Loucy (cell line): Measurements from ENCODE around the gene DENND10.

ENCODE experiments used
- H2AFZ ChIP-seq: fragments of 200-600 bp; sonication (generic); 2 replicates; pipeline ENCODE4 v1.6.0; 2016; ENCODE audit warnings: antibody characterized with exemption, mild to moderate bottlenecking, low read length, moderate library complexity
- H3F3A ChIP-seq: fragments of 200-600 bp; 2 replicates; pipeline ENCODE4 v1.6.0; 2016; ENCODE audit warnings: antibody characterized with exemption, low read depth, mild to moderate bottlenecking
- H3K27me3 ChIP-seq: fragments of 200-600 bp; sonication (generic); 2 replicates; pipeline ENCODE4 v1.6.1; 2014; ENCODE audit warnings: low read length, mild to moderate bottlenecking; ENCODE audit not compliant: insufficient read depth, poor library complexity, severe bottlenecking
- H3K36me3 ChIP-seq: fragments of 200-600 bp; sonication (generic); 2 replicates; pipeline ENCODE4 v1.6.1; 2016; ENCODE audit warnings: low read length; ENCODE audit not compliant: insufficient read depth
- H3K4me1 ChIP-seq: fragments of 200-600 bp; sonication (generic); 2 replicates; pipeline ENCODE4 v1.5.1; 2014; ENCODE audit warnings: low read length, mild to moderate bottlenecking; ENCODE audit not compliant: insufficient read depth, poor library complexity, severe bottlenecking
- H3K4me2 ChIP-seq: fragments of 200-600 bp; sonication (generic); 2 replicates; pipeline ENCODE4 v1.6.0; 2014; ENCODE audit warnings: antibody characterized with exemption, low read length, low read depth, mild to moderate bottlenecking; ENCODE audit not compliant: poor library complexity, severe bottlenecking
- H3K4me3 ChIP-seq: fragments of 200-600 bp; sonication (generic); 2 replicates; pipeline ENCODE4 v1.5.1; 2014; ENCODE audit warnings: low read length, mild to moderate bottlenecking, mixed read lengths; ENCODE audit not compliant: poor library complexity, severe bottlenecking
- H3K79me2 ChIP-seq: fragments of 200-600 bp; sonication (generic); 2 replicates; pipeline ENCODE4 v1.6.1; 2014; ENCODE audit warnings: low read length; ENCODE audit not compliant: insufficient read depth
- H3K9ac ChIP-seq: fragments of 200-600 bp; sonication (generic); 2 replicates; pipeline ENCODE4 v1.6.0; 2014; ENCODE audit warnings: mild to moderate bottlenecking, low read depth, low read length, moderate library complexity; ENCODE audit not compliant: poor library complexity, severe bottlenecking
- H3K9me2 ChIP-seq: fragments of 200-600 bp; sonication (generic); replicated peaks from 2 replicates; pipeline ENCODE4 v1.6.1; 2016; ENCODE audit warnings: low read depth, low read length, mixed read lengths
- H3K9me3 ChIP-seq: fragments of 200-600 bp; sonication (generic); 2 replicates; pipeline ENCODE4 v1.6.1; 2014; ENCODE audit warnings: mild to moderate bottlenecking, antibody characterized with exemption, low read length, low read depth; ENCODE audit not compliant: insufficient read depth
- H4K20me1 ChIP-seq: fragments of 200-600 bp; sonication (generic); 2 replicates; pipeline ENCODE4 v1.6.0; 2014; ENCODE audit warnings: antibody characterized with exemption, low read length, mild to moderate bottlenecking; ENCODE audit not compliant: insufficient read depth, poor library complexity, severe bottlenecking
- EZH2phosphoT487 ChIP-seq: fragments of 200-600 bp; IDR thresholded peaks from 2 replicates; pipeline ENCODE4 v1.6.1; 2018; ENCODE audit warnings: antibody characterized with exemption, mild to moderate bottlenecking, moderate library complexity, borderline replicate concordance
- TF ChIP-seq, protein P1 (sequence below): fragments of 200-600 bp; sonication (generic); conservative IDR thresholded peaks from 2 replicates; pipeline ENCODE4 v1.5.1; 2014; ENCODE audit warnings: mild to moderate bottlenecking, antibody characterized with exemption, low read length

DENND10 gene

GRCh38 chr10:119059557-119059956, 44.4 kb upstream of the DENND10 start:
- Histone ChIP-seq H3K27me3 (no peaks in the 10 kb centered on the region), H3K9ac (no peak overlapping the region), H3K4me2 (no peak overlapping the region), H3F3A (no peaks in the 10 kb centered on the region), H2AFZ (no peak overlapping the region), H3K36me3 (peaks cover 99% of the 10 kb centered on the region), H3K9me3 (no peaks in the 10 kb centered on the region), H4K20me1 (peaks cover 40% of the 10 kb centered on the region), H3K4me3 (no peak overlapping the region), H3K9me2 (no peaks in the 10 kb centered on the region), H3K4me1 (no peaks in the 10 kb centered on the region), H3K79me2 (peaks cover 35% of the 10 kb centered on the region)
- TF ChIP-seq, protein P1, sequence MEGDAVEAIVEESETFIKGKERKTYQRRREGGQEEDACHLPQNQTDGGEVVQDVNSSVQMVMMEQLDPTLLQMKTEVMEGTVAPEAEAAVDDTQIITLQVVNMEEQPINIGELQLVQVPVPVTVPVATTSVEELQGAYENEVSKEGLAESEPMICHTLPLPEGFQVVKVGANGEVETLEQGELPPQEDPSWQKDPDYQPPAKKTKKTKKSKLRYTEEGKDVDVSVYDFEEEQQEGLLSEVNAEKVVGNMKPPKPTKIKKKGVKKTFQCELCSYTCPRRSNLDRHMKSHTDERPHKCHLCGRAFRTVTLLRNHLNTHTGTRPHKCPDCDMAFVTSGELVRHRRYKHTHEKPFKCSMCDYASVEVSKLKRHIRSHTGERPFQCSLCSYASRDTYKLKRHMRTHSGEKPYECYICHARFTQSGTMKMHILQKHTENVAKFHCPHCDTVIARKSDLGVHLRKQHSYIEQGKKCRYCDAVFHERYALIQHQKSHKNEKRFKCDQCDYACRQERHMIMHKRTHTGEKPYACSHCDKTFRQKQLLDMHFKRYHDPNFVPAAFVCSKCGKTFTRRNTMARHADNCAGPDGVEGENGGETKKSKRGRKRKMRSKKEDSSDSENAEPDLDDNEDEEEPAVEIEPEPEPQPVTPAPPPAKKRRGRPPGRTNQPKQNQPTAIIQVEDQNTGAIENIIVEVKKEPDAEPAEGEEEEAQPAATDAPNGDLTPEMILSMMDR, result no peak
- no peak for TF ChIP-seq EZH2phosphoT487

- Histone ChIP-seq H3F3A (no peaks in the 10 kb centered on the region), H3K4me1 (no peaks in the 10 kb centered on the region), H3K9ac (no peak overlapping the region), H3K36me3 (peaks cover 99% of the 10 kb centered on the region), H2AFZ (no peak overlapping the region), H3K9me2 (no peaks in the 10 kb centered on the region), H3K27me3 (no peaks in the 10 kb centered on the region), H3K4me2 (no peak overlapping the region), H3K4me3 (no peak overlapping the region), H4K20me1 (peaks cover 44% of the 10 kb centered on the region), H3K9me3 (no peaks in the 10 kb centered on the region), H3K79me2 (peaks cover 39% of the 10 kb centered on the region)
- no peak for TF ChIP-seq EZH2phosphoT487
- TF ChIP-seq, protein P1, result no peak
Observed at GRCh38 chr10:119060107-119060506, 43.8 kb upstream of the DENND10 start.

DNA sequence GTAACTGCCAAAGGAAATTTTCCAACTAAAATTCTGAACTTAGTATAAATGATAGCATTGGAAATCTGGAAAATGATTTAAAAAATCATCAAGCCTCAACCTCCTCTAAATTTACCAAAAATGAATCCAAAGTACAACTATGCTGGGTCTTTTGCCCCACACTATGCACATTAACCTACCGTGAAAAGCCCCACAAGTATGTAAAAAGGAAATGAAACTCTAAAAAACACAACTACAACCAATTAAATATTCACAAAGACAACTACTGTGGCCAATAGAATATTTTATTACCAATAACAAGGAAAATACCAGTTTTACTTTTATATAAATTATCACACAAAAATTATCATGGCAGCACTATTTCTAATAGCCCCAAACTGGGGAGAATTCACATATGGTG, 42.6 kb upstream of the DENND10 start:
- peaks cover 96% of the 10 kb centered on the region for H3K36me3 ChIP-seq
- no peaks in the 10 kb centered on the region for H3K27me3 ChIP-seq
- H3K4me1 ChIP-seq, result no peaks in the 10 kb centered on the region
- peaks cover 46% of the 10 kb centered on the region for H3K79me2 ChIP-seq
- no peaks in the 10 kb centered on the region for H3K9me3 ChIP-seq
- peaks cover 54% of the 10 kb centered on the region for H4K20me1 ChIP-seq
- H3F3A ChIP-seq, result no peaks in the 10 kb centered on the region
- no peak overlapping the region for H3K4me3 ChIP-seq
- no peaks in the 10 kb centered on the region for H3K9me2 ChIP-seq
- H3K9ac ChIP-seq, result no peak overlapping the region
- H2AFZ ChIP-seq, result no peak overlapping the region
- no peak overlapping the region for H3K4me2 ChIP-seq
- TF ChIP-seq EZH2phosphoT487, result no peak
- TF ChIP-seq, protein P1, result no peak
